HG03103 (cell line): ENCODE results near the gene CLOCK.

ENCODE experiments used
- ATAC-seq: cut with Tn5 transposase; IDR thresholded peaks from one replicate; pipeline ENCODE4 v1.9.1; 2021; ENCODE audit warnings: low read depth; ENCODE audit not compliant: unreplicated experiment

Gene CLOCK

DNA sequence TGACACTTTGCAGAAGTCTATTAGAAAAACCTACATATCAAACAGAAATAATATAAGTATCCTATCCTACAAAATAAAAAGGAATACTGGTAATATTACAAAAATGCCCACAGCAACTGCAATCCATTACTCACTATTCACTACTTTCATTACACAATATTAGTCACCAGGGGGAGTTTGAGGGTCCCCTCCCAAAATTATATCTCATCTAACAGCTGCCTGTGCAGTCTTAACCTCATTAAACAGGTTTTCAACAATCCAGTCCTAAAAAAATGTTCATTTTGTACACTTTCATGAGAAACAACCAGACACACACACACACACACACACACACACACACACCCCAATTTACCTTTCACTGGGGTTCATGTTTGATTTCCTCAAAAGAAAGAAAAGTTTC lies 2.9 kb downstream of the CLOCK start:
- no peak for ATAC-seq

DNA sequence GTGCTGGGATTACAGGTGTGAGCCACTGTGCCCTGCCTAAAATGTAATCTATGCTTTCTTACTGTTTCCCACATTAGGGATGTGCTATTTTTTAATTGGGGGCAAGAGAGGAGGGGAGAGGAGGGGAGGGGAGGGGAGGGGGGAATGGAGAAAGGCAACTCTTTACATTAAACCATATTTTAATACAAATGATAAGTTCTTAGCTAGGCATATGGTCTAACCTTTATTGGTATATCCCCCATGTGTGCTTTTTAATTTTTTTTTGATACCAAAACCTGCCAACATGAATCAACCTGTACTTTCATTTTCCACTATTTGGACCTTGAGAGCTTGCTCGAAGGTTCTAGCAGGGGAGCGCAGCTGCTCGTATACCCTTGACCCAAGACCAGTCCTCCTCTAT lies 6.4 kb downstream of the CLOCK start:
- ATAC-seq: no peak

DNA sequence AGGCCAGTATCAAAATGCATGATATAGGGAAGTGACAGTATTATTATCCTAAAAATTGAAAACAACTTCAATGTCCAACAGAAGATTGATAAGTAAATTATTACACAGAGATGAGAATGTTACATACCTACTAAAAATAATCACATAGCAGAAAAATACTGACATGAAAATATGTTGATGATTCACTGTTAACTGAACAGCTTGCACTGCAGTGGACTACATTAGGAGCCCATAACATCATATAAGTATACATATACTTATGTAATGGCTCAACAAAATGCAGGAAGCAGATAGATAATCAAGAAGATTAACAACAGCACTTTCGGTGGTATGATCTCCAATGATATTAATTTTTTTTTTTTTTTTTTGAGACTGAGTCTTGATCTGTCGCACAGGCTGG lies 7.1 kb downstream of the CLOCK start:
- no peak for ATAC-seq

DNA sequence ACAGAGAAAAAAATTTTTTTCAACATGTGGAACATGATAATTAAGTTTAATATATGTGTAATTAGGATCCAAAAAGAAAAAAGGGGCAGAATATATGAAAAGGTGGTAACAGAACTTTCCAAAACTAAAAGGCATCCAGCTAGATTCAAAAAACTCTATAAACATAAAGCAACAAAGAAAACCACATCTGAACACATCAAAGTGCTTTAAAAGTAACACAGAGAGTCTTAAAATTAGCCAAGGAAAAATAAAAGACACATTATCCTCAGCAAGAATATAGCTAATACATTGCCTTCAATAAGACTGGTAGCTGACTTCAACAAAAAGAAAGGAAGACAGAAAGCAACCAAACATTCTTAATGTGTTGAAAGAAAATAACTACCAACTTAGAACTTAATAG lies 8.2 kb downstream of the CLOCK start:
- ATAC-seq: no peak

GRCh38 chr4:55534306-55534705 lies 12.4 kb downstream of the CLOCK start:
- no peak for ATAC-seq

DNA sequence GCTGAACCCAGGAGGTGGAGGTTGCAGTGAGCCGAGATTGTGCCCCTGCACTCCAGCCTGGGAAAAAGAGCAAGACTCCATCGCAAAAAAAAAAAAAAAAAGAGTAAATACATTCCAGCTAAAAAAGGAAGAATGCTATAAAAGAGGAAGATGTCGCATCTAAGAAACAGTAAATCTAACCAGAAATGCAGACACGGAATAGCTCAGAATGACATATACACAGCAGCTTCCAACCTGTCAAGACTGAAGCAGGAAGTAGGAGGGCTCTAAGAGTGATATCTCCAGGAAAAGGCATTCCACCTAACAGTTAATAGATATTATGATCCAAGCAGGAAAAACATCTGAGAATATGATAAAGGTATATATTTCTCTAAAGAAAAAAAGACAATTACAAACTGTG lies 16.0 kb downstream of the CLOCK start:
- ATAC-seq: no peak

- ATAC-seq: no peak
Observed at GRCh38 chr4:55530167-55530566, 16.5 kb downstream of the CLOCK start.

DNA sequence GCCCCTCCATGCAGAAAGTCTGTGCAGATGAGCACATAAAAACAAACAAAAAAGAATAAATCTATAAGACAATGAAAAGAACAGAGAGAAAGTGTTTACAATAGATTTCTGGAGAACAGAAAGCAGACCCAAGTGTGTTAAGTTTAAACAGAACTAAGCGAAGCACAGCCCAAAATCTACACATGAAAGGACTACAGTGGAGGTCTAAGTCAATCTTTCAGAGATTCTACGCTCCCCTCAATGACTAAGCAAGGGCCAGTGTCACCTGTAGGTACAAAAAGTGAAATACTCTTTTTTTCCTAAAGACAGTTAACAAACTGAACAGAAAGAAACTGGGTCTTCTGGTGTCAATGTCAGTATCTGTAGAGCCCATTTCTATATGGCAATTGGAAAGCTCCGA lies 18.2 kb downstream of the CLOCK start:
- no peak for ATAC-seq

- no peak for ATAC-seq
Observed at GRCh38 chr4:55524844-55525571, 21.7 kb downstream of the CLOCK start.

GRCh38 chr4:55518442-55518841 lies 28.3 kb downstream of the CLOCK start:
- ATAC-seq: no peak

DNA sequence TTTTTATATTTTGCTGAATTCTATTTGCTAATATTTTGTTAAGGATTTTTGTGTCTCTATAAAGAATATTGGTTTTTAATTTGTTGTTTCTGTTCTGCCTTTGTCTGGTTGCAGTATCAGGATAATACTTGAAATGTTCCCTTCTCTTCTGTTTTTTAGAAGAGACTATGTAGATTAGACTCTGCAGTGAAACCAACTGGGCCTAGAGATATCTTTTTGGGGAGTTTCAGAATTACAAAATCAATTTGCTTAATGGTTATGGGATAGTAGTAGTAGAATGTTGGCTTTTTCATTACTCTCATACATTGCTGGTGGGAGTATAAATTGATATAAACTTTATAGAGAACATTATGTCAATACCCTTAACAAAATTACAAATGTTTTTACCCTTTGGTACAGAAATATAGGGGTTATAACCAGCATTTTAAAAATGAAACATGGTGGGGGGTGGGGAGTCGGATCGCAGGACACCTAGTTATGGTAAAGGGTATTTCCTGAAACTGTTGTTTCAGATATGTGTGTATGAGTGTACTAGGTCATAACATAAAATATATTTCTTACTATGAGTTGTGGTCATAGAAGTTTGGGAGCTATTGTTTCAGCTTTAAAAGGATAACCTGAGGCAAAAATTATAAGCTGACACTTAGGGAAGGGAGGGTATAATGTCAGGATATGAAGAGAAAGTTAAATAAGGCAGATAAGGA lies 29.0 kb downstream of the CLOCK start:
- ATAC-seq: peak; percentile 63

GRCh38 chr4:55512922-55513571 lies 33.7 kb downstream of the CLOCK start:
- ATAC-seq: no peak

- ATAC-seq: no peak
Observed at GRCh38 chr4:55512077-55512476, 34.6 kb downstream of the CLOCK start.

DNA sequence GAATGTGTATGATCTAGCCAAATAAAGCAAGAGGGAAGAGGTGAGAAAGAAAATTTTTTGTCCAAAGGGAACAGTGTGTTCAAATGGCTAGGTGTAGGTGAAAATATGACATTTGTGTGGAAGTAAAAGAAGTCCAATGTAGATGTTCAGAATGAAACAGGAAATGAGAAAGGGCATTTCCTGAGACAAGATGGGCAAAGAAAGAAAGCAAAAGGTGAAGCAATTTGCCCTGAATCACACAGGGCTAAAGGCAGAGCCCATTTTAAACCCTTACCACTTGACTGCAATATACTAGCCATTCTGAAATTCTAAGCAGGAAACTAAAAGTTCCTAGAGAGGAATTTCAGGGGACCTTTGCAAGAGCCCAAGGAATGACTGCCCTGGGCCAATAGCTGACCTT lies 36.0 kb downstream of the CLOCK start:
- ATAC-seq: no peak

- no peak for ATAC-seq
Observed at GRCh38 chr4:55509266-55509665, 37.4 kb downstream of the CLOCK start.

- no peak for ATAC-seq
Observed at GRCh38 chr4:55507612-55508011, 39.1 kb downstream of the CLOCK start.

DNA sequence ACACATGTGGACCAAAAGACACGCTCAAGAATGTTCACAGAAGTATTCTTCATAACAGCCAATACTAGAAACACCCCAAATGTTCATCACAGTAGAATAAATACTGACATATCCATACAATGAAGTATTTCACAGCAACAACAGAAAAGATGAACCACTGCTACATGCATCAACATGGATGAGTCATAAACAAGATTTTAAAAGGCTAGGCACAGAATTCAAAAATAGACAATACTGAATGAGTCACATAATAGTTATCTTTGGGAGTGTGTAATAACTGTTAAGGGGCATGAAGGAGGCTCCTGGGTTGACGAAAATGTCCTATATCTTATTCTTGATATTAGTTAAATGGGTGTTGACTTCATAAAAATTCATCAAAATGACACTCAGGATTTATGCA lies 43.5 kb downstream of the CLOCK start:
- ATAC-seq: no peak

DNA sequence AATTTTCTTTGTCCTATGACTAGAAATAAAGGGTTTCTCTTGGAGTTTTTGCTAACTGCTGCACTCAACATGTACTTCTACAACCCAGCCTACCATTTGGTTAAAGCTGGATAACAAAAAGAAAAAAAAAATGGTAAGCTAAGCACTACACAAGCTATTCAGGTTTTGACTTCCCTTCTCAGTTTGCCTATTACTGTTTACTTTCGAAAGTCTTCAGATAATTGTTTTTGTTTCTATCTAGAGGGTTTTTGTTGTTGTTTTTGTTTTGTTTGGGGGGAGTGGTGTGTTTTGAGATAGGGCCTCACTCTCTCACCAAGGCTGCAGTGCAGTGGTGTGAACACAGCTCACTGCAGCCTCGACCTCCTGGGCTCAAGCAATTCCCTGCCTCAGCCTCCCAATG lies 46.6 kb downstream of the CLOCK start:
- ATAC-seq: peak; percentile 75

DNA sequence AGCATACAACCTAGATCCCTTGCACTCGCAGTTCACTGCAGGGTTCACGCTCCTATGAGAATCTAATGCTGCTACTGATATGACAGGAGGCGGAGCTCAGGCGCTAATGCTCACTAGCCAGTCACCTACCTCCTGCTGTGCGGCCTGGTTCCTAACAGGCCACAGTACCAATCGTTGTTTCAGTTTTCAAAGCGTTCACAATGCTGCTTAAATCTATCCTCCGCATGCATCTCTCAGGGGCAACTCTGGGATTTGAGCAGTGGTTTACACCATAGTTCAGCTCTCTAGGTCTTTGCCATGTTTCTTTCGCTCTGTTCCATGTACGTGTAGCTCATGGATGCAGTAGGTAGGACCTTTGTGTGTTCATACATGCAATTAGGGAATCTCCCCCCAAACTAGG lies 47.2 kb downstream of the CLOCK start:
- no peak for ATAC-seq

GRCh38 chr4:55498051-55498450 lies 48.7 kb downstream of the CLOCK start:
- no peak for ATAC-seq

DNA sequence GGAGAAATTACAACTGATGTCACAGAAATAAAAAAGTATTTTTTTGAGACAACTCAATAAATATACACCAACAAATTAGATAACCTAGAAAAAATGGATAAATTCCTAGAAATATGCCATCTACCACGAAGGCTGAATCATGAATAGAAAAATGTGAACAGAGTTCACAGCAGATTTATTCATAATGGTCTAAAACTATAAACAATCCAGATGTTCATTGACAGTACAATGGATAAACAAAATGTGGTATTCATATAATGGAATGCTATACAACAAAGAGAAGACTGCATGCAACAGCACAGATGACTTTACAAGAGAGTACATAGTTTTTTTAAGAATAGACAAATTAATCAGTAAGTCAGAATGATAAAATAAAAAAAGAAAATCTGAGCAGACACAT lies 55.2 kb downstream of the CLOCK start:
- no peak for ATAC-seq

DNA sequence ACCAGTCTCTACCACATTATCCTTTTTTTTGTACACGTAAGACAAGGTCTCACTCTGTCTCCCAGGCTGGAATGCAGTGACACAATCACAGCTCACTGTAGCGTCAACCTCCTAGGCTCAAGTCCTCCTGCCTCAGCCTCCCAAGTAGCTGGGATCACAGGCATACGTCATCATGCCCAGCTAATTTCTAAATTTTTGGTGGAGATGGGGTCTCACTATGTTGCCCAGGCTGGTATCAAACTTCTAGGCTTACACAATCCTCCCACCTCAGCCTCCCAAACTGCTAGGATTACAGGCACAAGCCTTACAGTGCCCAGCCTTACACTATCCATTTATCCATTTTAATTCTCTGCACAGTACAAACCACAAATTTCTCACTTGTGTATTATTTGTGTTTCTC lies 58.0 kb downstream of the CLOCK start:
- ATAC-seq: no peak
